Airway epithelial cell (primary cell): ENCODE measurements around the gene EFCAB10. TPM values are rescaled to one million over a fixed set of nuclear protein-coding genes. Genes with fewer than 3 reads are reported as not detected.

Experiments
- total RNA-seq: library from RNA; depleted of rRNA; stranded (reverse); fragments of >200 nt; gene quantifications from 2 replicates; pipeline ENCODE4 v1.2.3, GENCODE V29; 2015

Gene EFCAB10, protein sequence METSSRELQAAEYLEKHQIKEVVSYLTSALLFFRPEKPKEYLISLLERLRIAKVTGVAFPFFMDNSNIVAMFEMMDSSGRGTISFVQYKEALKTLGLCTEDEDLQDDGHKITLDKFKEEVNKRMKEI
- total RNA-seq: 0.35 TPM in 1 of 2 replicates, not detected in the other

DNA sequence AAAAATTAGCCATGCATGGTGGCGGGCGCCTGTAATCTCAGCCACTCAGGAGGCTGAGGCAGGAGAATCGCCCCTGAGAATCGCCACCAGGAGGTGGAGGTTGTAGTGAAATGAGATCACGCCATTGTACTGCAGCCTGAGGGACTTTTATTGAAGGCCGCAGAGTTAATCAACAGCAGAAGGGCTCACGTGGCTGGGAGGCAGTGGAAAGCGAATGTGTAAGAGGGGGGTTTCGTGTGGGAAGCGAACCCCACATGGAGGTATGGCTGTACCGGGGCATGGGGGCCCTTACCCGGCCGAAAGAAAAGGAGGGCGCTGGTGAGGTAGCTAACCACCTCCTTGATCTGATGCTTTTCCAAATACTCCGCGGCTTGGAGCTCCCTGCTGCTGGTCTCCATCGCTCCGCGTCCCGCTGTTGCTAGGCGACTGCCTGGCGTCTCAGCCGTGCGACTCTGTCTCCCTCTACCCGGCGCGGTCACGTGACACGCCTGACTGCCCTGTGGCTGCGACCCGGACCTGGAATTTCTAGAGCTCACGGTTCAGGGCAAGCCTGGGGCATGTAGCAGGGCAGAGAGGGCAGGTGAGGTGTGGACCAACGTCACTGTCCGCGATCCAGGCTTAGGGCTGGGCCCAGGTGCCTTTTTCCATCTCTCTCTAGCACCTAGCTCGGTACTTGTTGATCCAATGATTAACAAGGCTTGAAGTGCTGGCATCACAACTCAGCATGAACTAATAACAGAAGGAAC lies at the start of gene EFCAB10:
Gene EFCAB10, minus strand, starts transcription at position 428 of the 746 bp plus-strand sequence. Its CDS starts 30 bp downstream, at position 398.

DNA sequence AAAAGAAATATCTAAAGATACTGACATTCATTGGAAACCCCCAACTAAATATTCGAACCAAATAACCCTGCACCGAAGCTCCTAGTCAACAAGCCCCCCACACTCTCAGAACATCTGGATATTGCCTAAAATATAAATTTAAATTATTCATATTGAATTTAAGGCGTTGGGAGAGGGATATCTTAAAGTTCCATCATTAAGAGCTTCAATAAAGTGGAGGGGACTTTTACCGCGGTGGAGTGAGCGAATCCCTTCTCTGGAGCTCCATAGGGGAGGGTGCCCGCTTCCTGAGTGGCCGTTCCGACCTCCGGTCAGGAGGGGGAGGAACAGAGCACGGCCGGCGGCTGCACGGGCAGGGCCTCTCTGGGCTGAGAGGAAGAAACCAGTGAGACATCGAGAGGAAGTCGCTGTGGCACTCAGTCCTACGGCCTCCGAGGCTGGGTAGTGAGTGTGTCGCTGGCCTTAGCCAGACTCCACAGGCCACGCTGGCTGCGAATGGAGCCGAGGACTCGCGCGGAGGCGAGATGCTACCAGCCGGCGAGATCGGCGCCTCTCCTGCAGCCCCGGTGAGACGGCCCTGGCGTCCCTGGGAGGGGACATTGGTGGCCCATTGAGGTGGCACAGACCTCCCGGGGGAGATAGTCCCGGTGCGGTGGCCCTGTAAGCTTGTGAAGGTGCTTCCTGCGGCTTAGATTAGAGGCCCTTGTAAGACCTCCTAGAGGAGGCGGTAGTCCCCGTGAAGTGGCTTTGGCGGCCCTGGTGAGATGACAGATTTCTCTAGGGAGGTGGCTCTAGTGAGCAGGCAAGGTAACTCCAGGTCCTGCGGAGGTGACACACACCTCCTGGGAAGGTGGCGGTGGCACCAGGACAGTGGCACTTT lies 49.3 kb downstream of the EFCAB10 start, which contains the start of gene RINT1:
Gene RINT1, plus strand, starts transcription at position 410 of the 880 bp plus-strand sequence. Its CDS starts 115 bp downstream, at position 525.

DNA sequence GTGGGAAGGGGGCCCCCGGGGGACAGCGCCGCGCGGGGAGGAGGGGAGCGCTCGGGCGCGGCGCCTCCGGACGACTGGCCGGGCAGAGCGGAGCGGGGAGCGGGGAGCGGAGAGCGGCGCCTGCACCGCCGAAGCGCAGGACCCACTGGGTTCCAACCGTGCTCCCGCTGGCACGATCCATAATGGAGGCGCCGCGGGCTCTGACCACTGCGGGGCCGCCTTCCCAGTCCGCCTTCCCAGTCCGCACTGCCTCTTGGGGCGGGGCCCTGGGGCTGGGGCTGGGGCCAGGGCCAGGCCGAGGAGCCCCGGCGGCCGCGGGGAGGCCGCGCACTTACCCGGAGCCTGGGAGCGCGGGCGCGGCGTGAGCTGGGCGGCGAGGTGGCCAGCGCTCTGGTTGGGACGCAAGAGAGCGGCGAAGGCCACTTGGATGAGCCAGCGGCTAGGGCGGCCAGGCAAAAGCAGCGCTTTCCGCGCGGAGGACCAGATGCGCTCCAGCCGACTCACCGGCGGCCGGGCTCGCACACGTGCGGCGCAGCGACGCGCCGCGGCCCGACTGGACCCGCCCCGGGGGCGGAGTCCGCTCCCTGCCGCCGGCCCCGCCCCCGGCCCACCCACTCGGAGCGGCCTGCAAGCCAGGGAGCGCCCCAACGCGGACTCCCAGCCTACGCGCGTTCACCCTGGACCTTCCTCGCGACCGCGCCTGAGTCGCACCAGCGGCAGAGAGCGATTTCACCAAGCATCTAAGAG lies 59.4 kb downstream of the EFCAB10 start, which contains the start of gene PUS7:
Gene PUS7, minus strand, starts transcription at position 555 of the 747 bp plus-strand sequence. CDS start 13,759 bp downstream, outside the sequence.

Other genes starting within 250 kb of the EFCAB10 start
- gene SRPK2, start 192.6 kb downstream of the EFCAB10 start, total RNA-seq: 38.0 and 42.8 TPM in 2 replicates
- 14.8 and 19.9 TPM in 2 replicates for gene PUS7, start 59.2 kb downstream of the EFCAB10 start, total RNA-seq
- 13.0 and 15.6 TPM in 2 replicates for gene RINT1, start 49.3 kb downstream of the EFCAB10 start, total RNA-seq